Activated CD4-positive, alpha-beta T cell treated with anti-CD3 and anti-CD28 coated beads for 48 hours (primary cell): ENCODE results near the gene QKI.
A peak's percentile ranks its signal among the peaks of the same experiment; 100 is the strongest.

Experiments used
- DNase-seq: peaks from one replicate; pipeline ENCODE4 v3.0.0-alpha.2; 2020

QKI gene

DNA sequence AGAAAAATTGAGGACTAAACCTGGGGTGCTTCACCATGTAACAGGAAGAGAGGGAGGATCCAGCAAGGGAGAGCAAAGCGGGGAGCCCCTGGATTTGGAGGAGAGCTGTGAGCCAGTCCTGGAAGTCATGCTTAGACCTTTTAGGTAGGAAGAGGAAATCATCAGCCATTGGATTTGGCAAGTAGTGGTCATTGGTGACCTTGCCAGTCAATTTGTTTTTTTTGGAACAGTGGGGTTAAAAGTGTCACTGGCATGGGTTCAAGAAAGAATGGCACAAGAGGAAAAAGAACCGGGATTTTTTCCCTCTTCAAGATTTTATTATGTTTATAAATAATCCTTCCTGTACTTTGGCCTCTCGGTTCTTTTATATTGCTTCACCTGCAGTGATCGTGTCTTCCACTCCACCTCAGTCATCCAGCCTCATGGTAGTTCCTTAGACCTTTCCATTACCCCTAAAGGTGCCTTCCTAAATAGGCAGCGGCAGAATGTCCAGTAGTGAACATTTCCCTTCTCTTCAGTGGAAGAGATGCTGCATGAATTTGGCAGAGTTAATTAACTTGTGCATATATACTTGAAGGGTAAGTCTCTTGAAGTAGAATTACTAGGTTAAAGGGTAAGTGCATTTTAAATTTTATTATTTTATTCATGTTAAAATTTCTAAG, 124.7 kb downstream of the QKI start:
- DNase-seq, result no peak

- no peak for DNase-seq
Measured at GRCh38 chr6:163543321-163543720, 128.8 kb downstream of the QKI start.

DNA sequence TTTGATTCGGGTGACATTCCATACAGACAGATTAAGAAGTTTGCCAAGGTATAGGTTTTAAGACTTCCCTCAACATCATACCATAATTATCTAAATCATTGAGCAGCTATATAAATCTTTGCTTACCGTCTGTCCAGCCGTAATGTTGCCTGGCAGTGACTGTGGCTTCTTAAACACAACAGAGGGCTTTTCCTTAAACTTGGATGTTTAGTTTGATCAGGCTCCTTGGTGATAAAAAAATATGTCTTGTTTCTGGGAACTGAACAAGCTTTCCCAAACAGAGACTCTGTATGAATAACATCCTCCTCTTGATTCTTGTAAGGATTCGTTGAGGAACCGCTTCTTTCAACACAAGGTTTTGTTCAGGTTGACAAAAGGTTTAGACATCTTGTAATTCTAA, 130.9 kb downstream of the QKI start:
- no peak for DNase-seq

- no peak for DNase-seq
Measured at GRCh38 chr6:163547287-163547686, 132.8 kb downstream of the QKI start.

DNA sequence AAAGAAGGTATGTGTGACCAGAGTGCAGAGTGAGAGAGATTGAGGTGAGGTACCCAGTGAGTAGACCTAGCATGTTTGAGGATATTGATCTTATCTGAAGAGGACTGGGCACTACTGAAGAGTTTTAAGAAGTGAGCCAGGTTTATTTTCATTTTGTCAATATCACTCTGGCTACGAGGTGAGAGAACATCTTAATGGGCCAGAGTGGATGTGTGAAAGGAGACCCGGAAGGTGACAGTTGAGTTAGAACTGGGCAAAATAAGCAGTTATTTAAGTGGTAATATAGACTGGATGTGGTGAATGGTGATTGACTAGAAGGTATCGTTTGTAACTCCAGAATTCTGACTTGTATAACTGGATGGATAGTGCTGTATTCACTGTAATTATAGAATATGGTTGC, 134.1 kb downstream of the QKI start:
- DNase-seq, result no peak

DNA sequence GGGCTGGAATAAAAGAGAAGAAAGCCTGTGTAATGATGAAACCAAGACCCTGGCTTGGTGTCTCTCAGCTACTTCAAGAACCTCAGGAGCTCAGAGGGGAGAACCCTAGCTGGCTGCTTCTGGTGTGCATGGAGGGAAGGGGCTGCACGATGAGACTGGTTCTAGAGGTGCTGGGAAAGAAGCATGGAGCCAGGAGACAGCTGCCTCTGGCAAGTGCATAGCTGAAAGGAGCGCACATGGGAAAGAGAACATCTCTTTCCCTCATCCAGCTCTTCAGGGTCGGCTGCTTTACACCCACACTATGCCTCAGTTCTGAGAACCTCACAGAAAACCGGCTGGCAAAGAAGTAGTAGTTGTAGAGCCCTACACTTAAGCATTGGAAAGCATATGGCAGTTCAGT, 139.5 kb downstream of the QKI start:
- DNase-seq, result no peak

- peak; percentile 77 for DNase-seq
Measured at GRCh38 chr6:163554663-163555062, 140.1 kb downstream of the QKI start.

GRCh38 chr6:163559661-163560060, 145.1 kb downstream of the QKI start:
- DNase-seq, result no peak

DNA sequence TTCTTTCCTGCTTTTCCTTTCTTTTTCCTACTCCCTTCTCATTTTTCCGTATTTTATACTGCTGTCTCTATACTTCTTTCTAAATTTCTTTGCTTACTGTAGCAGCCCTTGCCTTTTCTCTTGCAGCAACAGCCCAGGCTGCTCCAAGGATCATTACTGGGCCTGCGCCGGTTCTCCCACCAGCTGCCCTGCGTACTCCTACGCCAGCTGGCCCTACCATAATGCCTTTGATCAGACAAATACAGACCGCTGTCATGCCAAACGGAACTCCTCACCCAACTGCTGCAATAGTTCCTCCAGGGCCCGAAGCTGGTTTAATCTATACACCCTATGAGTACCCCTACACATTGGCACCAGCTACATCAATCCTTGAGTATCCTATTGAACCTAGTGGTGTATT, 148.8 kb downstream of the QKI start:
- DNase-seq, result no peak

GRCh38 chr6:163564534-163564933, 150.0 kb downstream of the QKI start:
- no peak for DNase-seq

- DNase-seq, result no peak
Measured at GRCh38 chr6:163565140-163565539, 150.6 kb downstream of the QKI start.

DNA sequence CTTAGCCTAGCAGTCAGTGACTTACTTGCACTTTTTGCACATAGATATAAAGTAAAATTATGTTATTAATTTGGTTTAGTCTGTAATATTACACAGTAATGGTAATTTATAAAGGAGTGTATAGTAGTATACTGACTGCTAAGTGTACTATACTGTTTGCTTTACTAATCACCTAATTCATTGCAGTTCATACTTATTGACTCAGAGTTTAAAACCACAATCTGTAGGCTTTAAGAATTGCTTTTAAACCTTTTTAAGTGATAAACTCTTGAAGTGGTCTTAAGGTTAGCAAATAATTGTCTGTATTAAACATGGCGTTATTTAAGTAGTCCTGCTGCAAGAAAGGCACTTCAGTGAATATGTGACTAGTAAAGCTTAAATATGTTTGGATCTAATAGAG, 151.5 kb downstream of the QKI start:
- DNase-seq, result no peak

GRCh38 chr6:163568275-163568674, 153.8 kb downstream of the QKI start:
- no peak for DNase-seq

GRCh38 chr6:163570579-163571231, 156.2 kb downstream of the QKI start:
- DNase-seq, result no peak

- no peak for DNase-seq
Measured at GRCh38 chr6:163571730-163572129, 157.2 kb downstream of the QKI start.

DNA sequence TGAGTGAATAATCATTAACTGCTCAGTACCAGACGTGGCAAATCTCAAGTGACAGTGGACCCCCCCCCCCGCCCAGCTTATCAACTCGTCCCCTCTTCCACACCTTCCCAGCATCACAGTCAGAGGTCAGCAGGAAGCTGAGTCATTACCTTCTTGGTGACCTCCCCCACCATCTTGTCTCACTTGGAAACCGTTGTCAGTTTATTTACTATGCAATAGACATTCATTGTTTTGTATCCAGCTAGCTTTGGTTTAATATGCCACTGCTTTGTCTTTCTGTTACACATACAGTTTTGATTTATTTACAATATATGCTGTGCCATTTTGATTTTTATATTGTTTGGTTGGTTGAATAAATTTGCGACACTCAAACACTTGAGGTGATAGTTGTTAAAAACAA, 158.1 kb downstream of the QKI start:
- no peak for DNase-seq

- DNase-seq, result no peak
Measured at GRCh38 chr6:163573503-163574179, 159.1 kb downstream of the QKI start.

DNA sequence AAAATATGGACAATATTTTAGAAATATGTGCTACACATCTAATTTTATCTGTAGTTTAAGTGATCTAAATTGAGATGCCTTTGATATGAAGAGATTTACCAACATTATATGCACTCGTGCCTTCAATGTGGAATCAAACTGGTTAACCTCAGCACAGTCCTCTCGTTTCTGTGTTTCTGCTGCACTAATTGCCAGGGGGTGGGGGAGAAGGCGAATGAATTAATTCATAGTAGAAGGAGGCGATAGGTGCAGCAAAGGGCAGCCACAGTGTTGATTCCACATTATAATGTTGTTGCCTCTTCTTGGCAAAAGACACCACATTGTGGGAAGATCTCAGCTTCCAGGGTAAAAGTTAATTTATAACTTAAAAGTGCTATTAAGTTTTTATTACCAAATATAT, 161.6 kb downstream of the QKI start:
- DNase-seq, result no peak

DNA sequence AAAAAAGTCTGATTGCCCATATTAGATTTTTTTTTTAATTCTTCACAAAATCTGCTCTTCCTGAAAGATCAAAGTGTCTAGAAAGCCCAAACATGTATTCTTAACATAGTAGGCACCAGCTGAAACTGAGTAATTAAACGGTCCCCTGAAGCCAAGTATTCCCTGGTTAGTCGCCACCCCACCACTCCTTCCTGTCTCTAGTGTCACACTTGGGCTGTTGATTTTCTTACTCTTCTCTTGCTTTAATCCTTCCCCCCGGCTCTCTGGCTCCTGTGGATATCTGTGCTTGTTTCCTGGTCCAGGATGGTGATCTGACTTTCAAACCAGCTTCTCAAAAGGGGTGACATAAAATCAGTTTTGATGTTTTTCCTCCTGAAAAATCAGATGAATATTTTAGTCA, 162.9 kb downstream of the QKI start:
- DNase-seq, result no peak

DNA sequence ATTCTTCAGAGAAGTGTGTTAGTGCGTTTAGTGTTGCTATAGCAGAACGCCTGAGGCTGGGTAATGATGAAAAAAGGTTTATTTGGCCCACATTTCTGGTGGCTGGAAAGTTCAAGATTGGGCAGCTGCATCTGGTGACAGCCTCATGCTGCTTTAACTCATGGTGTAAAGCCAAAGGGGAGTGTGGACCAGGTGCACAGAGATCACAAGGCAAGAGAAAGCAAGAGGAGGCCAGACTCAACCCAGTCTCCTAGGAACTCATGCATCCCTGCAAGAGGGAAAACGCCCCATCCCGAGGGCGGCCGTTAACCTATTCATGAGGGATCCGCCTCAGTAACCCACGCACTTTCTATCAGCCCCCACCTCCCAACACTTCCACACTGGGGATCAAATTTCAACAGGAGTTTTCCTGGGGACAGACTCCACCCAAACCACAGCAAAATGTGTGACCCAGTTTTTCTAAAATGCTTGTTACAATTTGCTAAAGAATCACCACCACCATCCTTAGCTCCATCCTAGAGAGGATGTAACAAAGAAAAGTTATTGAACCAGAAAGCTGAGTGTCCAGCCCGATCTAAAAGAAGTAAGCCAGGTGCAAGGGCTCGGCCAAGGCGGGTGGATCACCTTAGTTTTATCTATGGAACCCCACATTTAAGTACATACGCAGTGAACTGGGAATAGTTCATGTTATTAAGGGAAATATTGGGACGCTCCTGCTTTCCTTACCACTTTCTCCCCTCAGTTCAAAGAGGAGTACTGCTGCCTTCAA, 164.8 kb downstream of the QKI start:
- no peak for DNase-seq

DNA sequence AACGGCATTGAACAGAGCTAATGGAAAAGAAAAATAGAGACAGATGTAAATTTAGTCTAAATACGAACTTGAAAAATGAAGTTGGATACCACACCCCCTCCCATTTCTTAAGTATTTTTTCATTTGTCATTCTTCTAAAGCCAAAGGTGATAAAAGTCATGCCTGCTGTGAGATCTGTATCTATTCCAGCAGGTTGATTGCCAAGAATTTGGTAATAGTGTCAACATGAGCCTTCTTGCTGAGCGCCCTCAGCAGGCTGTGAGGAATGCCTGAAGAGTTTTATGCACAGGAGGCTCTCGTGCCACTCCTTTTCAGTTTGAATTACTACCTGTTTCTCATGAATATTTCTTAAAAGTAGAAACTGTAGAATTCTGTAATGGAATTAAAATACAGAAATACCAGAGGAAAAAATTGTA, 165.4 kb downstream of the QKI start:
- DNase-seq, result no peak

DNA sequence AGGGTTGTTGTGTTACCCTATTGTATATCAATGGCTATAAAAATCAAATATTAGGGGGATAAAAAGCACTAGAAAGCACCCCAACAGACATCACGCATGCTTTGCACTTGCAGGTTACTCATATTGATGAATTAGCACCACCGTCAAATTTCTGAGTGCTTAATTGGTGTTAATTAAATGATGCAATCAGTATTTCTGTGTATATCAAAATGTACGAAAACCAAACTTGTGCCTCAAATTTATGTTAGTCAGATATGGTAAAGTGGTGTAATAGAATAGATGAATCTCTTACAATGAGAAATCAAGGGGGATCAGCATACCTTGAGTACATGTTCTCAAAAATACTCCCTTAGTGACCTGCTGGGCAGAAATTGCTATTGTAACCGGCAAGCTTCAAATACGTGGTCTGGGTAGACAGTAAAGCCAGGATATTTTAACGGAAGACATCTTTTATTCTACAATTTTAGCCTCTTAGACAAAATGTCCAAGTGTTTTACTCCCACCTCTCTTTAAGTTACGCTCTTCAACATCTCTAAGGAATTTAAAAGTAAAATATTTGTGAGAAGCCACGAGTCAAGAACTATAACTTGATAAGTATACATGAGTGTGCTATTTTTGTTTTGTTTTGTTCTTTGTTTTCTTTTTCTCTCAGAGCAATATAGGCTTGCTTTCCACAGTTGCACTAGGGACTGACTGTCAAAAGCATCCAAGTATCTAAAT, 166.0 kb downstream of the QKI start:
- DNase-seq, result no peak

DNA sequence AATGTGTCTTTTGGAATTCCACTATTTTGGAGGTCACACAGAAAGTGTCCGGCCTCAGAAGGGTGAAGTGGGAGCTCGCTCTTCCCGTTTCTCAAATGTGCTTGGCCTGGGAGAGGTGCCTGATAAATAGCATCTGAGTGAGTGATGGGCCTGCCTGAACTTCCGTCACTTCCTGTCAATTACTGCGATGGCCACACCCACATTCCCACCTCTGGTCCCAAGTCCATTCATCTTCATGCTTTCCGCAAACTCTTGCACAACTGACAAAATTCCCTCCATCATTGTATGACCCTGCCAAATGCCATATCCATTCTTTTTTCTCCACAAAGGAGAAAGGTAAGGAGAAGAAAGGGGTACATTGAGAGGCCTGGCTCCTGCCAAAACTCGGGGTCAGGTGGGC, 169.0 kb downstream of the QKI start:
- no peak for DNase-seq
